T-helper 2 cell treated with Interferon-gamma antibody and Interleukin-4, amounts not matched to agents 100 ng/mL and 5 ng/mL, for 36 hours (primary cell): Measurements from ENCODE around the gene C16orf87. TPM values are rescaled to one million over a fixed set of nuclear protein-coding genes. Genes with fewer than 3 reads are reported as not detected.

ENCODE experiments used
- intact Hi-C: fragments of 100-400 bp; cut with micrococcal nuclease; formaldehyde crosslinking; loops from one replicate; pipeline ENCODE4 v1.15.1; 2023
- total RNA-seq: library from RNA; stranded (reverse); gene quantifications from 2 replicates; pipeline ENCODE4 v1.2.3, GENCODE V29; 2022

The C16orf87 gene
- total RNA-seq, 1 donor from 2014 or later, result 17.8 TPM

DNA sequence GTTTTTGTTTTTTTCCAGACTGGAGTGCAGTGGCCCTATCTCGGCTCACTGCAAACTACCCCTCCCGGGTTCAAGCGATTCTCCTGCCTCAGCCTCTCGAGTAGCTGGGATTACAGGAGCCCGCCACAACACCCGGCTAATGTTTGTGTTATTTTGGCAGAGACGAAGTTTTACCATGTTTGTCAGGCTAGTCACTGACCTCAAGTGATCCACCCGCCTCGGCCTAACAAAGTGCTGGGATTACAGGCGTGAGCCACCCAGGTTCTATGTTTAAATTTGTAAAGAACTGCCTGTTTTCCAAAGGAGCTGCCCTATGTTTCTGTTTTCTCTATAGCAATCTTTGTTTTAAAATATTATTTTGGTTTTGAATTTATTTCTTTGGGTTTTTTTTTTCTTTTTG lies 13.8 kb upstream of the C16orf87 start:
- intact Hi-C loops, result no loop called here

GRCh38 chr16:46843898-46844642 lies 13.1 kb upstream of the C16orf87 start:
- intact Hi-C loops, result no loop called here

- intact Hi-C loops, result no loop called here
Measured at GRCh38 chr16:46842192-46842895, 11.4 kb upstream of the C16orf87 start.

- intact Hi-C loops, result loop anchor here (10.0 kb wide), 1 partner anchor 1545 kb away; the partner anchor contains the start of gene SIAH1
Measured at GRCh38 chr16:46839986-46840443, 9.0 kb upstream of the C16orf87 start.

DNA sequence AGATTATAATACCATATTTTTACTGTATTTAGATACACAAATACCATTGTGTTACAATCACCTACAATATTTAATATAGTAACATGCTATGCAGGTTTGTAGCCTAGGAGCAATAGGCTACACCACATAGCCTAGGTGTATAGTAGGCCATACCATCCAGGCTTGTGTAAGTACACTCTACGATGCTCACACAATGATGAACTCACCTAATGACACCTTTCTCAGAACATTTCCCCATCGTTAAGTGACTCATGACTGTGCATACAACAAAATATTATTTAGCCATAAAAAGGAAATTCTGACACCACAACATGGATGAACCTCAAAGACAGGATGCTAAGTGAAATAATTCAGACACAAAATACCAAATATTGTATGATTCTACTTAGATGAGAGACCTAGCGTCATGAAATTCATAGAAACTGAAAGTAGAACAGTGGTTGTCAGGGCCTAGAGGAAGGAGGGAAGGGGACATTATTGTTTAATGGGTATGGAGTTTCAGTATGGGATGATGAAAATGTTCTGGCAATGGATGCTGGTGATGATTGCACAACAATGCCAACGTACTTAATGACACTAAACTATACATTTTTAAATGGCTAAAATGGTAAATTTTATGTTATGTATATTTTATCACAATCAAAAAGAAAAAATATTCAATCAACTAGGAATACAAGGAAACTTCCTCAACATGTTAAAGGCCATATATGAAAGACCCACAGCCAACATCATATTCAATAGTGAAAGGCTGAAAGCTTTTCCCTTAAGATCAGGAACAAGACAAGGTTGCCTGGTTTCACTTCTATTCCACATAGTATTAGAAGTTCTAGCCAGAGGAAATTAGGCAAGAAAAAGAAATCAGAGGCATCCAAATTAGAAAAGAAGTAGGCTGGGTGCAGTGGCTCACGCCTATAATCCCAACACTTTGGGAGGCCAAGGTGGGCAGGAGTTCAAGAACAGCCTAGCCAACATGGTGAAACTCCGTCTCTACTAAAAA lies 5.9 kb upstream of the C16orf87 start:
- intact Hi-C loops, result loop anchor here (10.0 kb wide), 1 partner anchor 1548 kb away; the partner anchor contains the start of gene SIAH1

- intact Hi-C loops, result loop anchor here (10.0 kb wide), 1 partner anchor 1551 kb away; the partner anchor contains the start of gene SIAH1
Measured at GRCh38 chr16:46833460-46833800, 2.5 kb upstream of the C16orf87 start.

DNA sequence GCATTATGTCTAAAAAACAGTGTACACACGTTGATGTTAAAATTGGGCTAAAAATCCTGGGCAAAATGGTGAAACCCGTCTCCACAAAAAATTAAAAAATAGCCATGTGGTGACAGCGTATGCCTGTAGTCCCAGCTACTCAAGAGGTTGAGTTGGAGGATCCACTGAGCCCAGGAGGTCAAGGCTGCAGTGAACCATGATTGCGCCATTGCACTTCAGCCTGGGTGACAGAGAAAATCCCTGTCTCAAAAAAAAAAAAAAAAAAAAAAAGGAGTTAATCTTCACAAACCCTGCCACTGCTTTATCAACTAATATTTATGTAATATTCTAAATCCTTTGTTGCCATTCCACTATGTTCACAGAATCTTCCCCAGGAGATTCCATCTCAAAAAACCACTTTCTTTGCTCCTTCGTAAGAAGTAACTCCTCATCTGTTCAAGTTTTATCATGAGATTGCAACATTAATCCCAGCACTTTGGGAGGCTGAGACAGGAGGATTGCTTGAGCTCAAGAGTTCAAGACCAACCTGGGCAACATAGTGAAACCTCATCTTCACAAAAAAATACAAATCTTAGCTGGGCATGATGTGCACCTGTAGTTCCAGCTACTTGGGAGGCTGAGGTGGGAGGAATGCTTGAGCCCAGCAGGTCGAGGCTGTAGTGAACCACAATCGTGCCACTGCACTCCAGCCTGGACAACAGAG lies 1.9 kb upstream of the C16orf87 start:
- intact Hi-C loops, result loop anchor here (10.0 kb wide), 1 partner anchor 1552 kb away; the partner anchor contains the start of gene SIAH1

DNA sequence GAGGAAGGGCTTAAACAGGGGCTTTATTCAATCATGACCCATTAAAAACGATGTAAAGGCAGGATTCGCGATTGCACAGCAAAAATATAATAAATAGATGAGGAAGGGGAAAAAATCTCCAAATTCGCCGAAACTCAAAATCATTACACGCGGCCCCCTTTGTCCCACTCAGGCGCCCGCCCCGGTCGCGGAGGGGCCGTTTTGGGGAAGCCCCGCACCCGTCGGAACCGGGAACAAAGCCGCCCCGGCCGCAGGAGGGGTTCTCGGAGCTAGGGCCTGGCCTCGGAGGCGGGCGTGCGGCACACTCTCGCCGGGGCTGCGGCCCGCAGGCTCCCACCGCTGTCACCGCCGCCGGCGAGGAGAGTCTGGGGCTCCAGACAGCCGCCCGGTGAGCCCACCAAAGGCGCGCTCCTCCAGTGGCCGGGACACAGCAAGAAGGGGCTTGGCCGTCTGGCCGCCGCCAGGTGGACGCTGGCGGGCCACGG lies 521 bp downstream of the C16orf87 start:
- intact Hi-C loops, result loop anchor here (2.0 to 10.0 kb wide), 3 partner anchors 210 to 1782 kb away; partner anchors contain the start of genes SHCBP1 and SIAH1

GRCh38 chr16:46828943-46829342 lies 2.0 kb downstream of the C16orf87 start:
- intact Hi-C loops, result loop anchor here (2.0 to 5.0 kb wide), 2 partner anchors 14 to 157 kb away; no protein-coding TSS in a partner anchor

- intact Hi-C loops, result loop anchor here (2.0 to 5.0 kb wide), 2 partner anchors 13 to 156 kb away; no protein-coding TSS in a partner anchor
Measured at GRCh38 chr16:46828292-46828691, 2.7 kb downstream of the C16orf87 start.

DNA sequence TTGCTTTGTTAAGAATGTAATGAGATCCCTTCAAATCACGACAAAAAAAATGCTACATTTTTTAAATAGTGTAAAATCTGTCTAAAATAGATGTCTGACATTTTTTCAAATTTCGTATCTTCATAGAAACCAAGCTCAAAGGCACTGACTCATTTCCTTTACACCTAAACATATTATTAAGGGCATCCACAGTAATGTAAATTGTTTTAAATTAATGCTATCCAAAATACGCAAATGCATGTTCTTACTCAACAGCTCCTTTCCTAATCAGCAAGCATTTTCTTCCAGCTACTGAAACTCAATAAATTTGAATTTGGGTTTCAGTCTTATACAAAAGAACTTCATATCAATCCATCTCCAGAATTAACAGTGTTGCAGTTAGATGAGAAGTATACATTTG lies 4.3 kb downstream of the C16orf87 start:
- intact Hi-C loops, result loop anchor here (5.0 kb wide), 1 partner anchor 154 kb away; no protein-coding TSS in a partner anchor

DNA sequence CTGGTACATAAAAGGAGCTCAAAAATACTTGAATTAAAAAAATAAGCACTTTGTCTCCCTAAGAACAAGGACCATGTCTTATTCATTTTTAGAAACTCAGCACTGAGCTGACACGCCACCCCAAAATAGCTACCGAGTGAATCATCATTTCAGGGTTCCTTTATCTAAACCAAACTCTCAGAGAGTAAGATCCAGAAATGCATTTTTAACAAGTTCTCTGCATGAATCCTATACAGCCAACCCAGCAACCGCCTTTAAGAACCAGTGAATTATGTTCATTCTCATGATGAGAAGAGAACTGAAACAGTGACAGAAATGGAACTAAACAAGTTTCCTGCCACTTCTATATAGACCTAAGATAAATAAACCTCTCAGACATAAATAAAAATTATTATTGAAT lies 8.7 kb downstream of the C16orf87 start:
- intact Hi-C loops, result no loop called here

DNA sequence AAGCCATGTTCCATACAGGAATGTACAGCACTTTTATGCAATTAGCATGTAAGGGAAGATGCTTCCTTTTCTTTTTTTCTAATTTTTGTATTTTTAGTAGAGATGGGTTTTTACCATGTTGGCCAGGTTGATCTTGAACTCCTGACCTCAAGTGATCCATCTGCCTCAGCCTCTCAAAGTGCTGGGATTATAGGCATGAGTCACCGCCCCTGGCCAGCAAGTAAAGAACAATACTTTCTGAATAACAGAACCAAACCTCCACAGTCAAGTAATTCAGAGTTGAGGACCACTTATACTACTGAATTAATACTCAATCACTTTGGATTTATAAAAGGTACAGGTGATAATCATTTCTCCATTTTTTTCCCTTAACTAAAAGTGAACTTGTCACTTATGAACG lies 13.0 kb downstream of the C16orf87 start:
- intact Hi-C loops, result no loop called here

DNA sequence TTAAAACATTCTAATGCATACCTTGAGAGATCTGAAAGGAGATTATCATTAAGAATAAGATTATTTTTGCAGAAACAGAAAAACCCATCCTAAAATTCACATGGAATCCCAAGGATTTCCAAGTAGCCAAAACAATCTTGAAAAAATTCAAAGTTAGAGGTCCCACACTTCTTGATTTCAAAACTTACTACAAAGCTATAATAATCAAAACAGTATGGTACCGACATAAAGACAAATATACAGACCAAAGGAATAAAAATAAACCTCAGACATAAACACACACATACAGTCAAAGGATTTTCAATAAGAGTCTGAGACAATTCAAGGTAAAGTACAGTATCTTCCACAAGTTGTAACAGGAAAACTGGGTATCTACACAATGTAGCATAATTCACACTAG lies 16.2 kb downstream of the C16orf87 start:
- intact Hi-C loops, result loop anchor here (2.0 kb wide), 1 partner anchor 14 kb away; no protein-coding TSS in a partner anchor

- intact Hi-C loops, result loop anchor here (2.0 kb wide), 1 partner anchor 15 kb away; no protein-coding TSS in a partner anchor
Measured at GRCh38 chr16:46813611-46814010, 17.4 kb downstream of the C16orf87 start.

GRCh38 chr16:46812781-46813540 lies 18.0 kb downstream of the C16orf87 start:
- intact Hi-C loops, result no loop called here

- intact Hi-C loops, result no loop called here
Measured at GRCh38 chr16:46811682-46812081, 19.3 kb downstream of the C16orf87 start.

- intact Hi-C loops, result no loop called here
Measured at GRCh38 chr16:46808997-46809396, 22.0 kb downstream of the C16orf87 start.

DNA sequence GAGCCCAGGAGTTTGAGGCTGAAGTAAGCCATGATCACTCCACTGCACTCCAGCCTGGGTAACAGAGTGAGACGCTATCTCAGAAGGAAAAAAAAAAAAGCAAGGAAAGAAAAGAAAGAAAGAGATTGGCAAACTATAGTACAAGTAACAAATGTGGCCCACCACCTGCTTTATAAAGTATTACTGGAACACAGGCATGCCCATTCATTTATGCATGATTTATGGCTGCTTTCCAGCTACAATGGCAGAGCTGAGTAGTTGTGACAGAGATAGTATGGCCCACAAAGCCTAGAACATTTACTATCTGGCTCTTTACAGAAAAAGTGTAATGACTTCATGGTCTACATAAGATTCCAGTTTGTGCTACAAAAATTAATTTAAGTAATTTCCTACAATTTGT lies 23.6 kb downstream of the C16orf87 start:
- intact Hi-C loops, result loop anchor here (2.0 kb wide), 1 partner anchor 17 kb away; no protein-coding TSS in a partner anchor
